NOMO-1 treated with DMSO at 0.1 percent for 48 hours (cell line): ENCODE data around the gene IHH.

Experiments
- DNase-seq: peaks from one replicate; lab custom pipeline; 2025; ENCODE audit not compliant: unreplicated experiment; lab: John Stamatoyannopoulos, UW

IHH gene

GRCh38 chr2:219041252-219041651, 19.5 kb downstream of the IHH start, which contains the start of gene CFAP65:
Gene CFAP65 (minus strand): TSS chr2:219041516. CDS start chr2:219039048, 2,468 bp downstream.
- DNase-seq = no peak

- DNase-seq = no peak
Measured at GRCh38 chr2:219038600-219038999, 22.1 kb downstream of the IHH start.

GRCh38 chr2:219037783-219038499, 22.8 kb downstream of the IHH start:
- no peak for DNase-seq

DNA sequence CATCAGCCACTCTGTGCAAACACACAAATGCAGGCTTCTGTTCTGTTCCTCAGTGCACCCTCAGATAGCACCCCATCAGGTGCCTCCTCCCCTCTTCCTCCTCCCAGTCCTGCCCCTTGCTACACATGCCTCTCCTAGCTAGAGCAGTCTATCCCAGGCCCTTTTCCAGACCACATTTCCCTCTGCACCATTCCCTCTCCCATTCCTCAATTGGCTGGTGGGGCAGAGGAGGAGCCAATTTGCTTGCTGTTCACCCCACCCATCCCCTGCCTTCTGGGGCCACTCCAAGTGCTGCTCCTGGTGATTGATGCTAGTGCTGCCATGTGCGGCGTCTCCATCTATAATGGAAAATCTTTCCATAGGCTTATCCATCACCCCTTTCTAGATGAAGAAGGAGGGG, 24.8 kb downstream of the IHH start:
- DNase-seq = no peak

DNA sequence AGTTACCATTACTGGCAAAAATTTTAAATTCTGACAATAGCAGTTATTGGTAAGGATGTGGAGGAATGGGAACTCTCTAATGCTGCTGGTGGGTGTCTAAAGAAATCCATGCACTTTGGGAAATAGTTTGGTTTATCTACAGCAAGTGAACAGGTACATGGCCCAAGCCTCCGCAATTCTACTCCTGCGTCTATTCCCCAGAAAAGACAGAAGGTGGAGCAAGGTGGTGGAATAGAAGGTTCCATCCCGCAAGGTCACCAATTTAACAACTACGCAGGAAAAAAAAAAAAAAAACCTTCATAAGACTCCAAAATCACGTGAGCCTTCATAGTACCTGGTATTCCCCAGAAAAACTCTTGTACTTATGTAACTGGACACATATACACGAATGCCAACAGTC, 25.9 kb downstream of the IHH start:
- no peak for DNase-seq

GRCh38 chr2:219032051-219032745, 28.5 kb downstream of the IHH start:
- no peak for DNase-seq

DNA sequence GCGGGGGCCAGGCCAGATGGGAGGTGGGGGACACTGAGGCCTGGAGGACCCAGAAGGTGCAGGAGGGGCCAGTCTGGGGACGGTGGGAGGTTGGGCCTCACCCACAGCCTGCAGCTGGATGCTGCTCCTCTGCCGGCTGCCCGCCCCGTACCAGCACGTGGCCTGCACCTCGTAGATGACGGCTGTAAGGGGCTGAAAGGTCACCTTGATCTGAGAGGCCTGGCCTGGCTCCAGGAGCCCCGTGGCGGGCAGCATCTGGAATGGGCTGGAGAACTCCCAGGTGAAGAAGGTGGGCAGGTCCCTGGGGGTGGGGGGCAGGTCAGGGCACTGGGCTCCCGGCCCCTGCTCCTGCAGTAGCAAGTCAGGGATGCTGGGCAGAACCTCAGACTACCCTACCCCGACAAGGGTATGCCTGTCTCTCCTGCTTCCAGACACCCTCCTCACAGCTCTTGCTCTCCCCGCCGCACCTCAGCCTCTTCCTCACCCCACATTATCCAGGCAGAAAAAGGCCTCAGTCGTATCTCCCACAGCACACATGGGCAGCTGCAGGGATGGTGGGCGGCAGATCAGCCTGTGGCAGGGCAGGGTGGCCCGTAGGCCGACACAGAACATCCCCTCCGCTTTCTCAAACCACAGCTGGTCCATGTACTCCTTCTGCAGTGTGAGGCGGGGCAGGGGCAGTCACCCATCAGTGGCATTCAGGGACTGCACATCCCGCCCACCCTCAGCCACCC, 29.5 kb downstream of the IHH start:
- DNase-seq = no peak

- no peak for DNase-seq
Measured at GRCh38 chr2:219030177-219030940, 30.4 kb downstream of the IHH start.

DNA sequence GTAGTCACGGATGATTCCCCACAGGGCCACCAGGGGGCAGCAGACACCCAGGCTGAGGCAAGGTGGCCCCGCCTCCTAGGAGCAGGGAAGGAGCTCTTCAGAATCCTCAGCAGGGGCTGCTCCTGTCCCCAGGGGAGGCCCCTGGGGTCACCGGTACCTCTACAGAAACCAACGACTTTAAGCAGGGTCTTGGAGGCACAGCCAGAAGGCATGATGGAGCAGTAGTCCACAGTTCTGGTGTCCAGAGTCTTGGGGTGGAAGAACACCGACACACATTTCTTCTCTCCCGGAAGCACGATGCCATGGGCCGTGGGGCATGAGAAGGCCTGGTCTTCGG, 30.9 kb downstream of the IHH start:
- DNase-seq = peak; percentile 57

- no peak for DNase-seq
Measured at GRCh38 chr2:219028996-219029828, 31.5 kb downstream of the IHH start.

GRCh38 chr2:219028141-219028540, 32.6 kb downstream of the IHH start:
- DNase-seq = no peak

GRCh38 chr2:219027511-219028055, 33.1 kb downstream of the IHH start:
- no peak for DNase-seq

DNA sequence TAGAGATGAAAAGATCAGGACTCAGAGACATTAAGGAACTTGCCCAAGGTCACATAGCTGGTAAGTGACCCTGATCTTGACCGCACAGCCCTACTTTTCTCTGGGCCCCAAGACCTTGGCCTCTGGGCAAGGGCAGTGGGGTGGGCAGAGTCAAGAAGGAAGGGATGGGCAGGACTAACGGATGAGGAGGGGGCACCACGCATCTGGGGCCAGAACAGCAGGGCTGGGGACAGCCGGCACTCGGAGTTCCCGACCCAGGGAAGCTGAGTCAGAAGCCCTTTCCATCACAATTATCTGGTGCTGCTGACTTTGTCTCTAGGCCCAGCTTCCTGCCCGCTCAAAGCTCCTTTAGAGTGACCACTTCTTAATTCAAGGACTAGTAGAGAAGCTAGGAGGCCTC, 33.8 kb downstream of the IHH start:
- no peak for DNase-seq

GRCh38 chr2:219025637-219026585, 34.8 kb downstream of the IHH start:
- no peak for DNase-seq

- no peak for DNase-seq
Measured at GRCh38 chr2:219024059-219024458, 36.7 kb downstream of the IHH start.

DNA sequence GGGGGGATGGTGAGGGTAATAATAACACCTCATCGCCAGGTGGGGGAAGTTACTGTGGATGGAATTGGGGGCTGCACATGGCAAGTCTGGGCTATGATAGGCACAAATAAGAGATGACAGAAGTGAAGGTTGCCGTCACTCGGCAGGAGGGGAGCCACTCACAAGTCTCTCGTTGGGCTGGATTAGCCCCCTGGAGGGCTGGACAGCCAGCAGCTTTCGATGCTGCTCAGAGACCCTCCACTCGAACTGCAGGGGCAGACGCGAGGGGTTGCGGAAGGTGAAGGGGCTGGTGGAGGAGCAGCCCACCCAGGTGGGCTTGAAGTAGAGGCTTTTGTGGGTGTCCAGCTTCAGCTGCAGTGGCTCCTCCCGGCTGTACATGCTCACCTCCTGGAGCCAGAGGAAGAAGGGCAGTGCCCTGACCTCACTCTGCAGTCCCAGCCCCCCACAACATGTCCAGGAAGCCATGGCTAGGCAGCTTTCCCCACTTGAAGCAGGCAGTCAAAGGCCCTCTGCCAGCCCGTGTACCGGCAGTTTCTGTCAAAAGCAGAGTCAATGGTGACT, 37.6 kb downstream of the IHH start:
- DNase-seq = no peak

GRCh38 chr2:219022616-219023015, 38.1 kb downstream of the IHH start:
- no peak for DNase-seq

- no peak for DNase-seq
Measured at GRCh38 chr2:219022041-219022440, 38.7 kb downstream of the IHH start.

- no peak for DNase-seq
Measured at GRCh38 chr2:219021591-219021990, 39.1 kb downstream of the IHH start.
